ENCODE data around the gene ANXA2. TPM values are rescaled to one million over a fixed set of nuclear protein-coding genes. Genes with fewer than 3 reads are reported as not detected.

Gene ANXA2
- total and polyA plus RNA-seq, 12 donors, result 314 to 1,002 (median 478) TPM

GRCh38 chr15:60373745-60374144 lies 24.0 kb downstream of the ANXA2 start:
- WGBS, 4 donors, result 46 to 66% (median 60%) methylated on average over 2 of the region's 2 CpGs
- TF ChIP-seq POLR2A (IDR thresholded peaks at IDR 0.05) (no peak), CTCF (IDR thresholded peaks at IDR 0.05) (no peak)

GRCh38 chr15:60373327-60373726 lies 24.5 kb downstream of the ANXA2 start:
- H3K27ac ChIP-seq, result peak overlapping the region; percentile 45 to 85 (median 82)
- no peak overlapping the region for H3K4me3 ChIP-seq
- H3K9me3 ChIP-seq (replicated peaks in 1 of 3), result no peaks in the 10 kb centered on the region
- peaks cover 38 to 58% of the 10 kb centered on the region in 2 donors for H3K4me1 ChIP-seq (replicated peaks in 1 of 2)
- H3K36me3 ChIP-seq (replicated peaks in 1 of 2), result peaks cover 0 to 34% of the 10 kb centered on the region in 2 donors
- intact Hi-C loops (cut with DNase I), result no loop called here
- no peaks in the 10 kb centered on the region for H3K27me3 ChIP-seq
- 90 to 97% (median 93%) methylated on average over 3 of the region's 3 CpGs for WGBS, 4 donors
- DNase-seq, result no peak
- TF ChIP-seq POLR2A (IDR thresholded peaks at IDR 0.05), result no peak
- TF ChIP-seq CTCF (IDR thresholded peaks at IDR 0.05), result no peak

More at GRCh38 chr15:60373745-60374144, 24.0 kb downstream of the ANXA2 start:
- intact Hi-C loops (cut with DNase I), result no loop called here
- H3K9me3 ChIP-seq (replicated peaks in 1 of 3), result no peaks in the 10 kb centered on the region
- H3K4me1 ChIP-seq (replicated peaks in 1 of 2), result peaks cover 38 to 58% of the 10 kb centered on the region in 2 donors
- peak in 1 of 7 donors; percentile 34 for DNase-seq
- no peaks in the 10 kb centered on the region for H3K27me3 ChIP-seq
- peak overlapping the region; percentile 45 to 85 (median 82) for H3K27ac ChIP-seq
- H3K4me3 ChIP-seq, result no peak overlapping the region
- H3K36me3 ChIP-seq (replicated peaks in 1 of 2), result peaks cover 0 to 34% of the 10 kb centered on the region in 2 donors

- Histone ChIP-seq H3K4me1 (replicated peaks in 1 of 2) (peaks cover 38 to 58% of the 10 kb centered on the region in 2 donors), H3K36me3 (replicated peaks in 1 of 2) (peaks cover 0 to 34% of the 10 kb centered on the region in 2 donors), H3K9me3 (replicated peaks in 1 of 3) (no peaks in the 10 kb centered on the region), H3K4me3 (no peak overlapping the region), H3K27me3 (no peaks in the 10 kb centered on the region), H3K27ac (peak overlapping the region in 4 of 5 donors; percentile 45 to 85 (median 83))
- TF ChIP-seq POLR2A (IDR thresholded peaks at IDR 0.05), result no peak
- TF ChIP-seq CTCF (IDR thresholded peaks at IDR 0.05), result no peak
- intact Hi-C loops (cut with DNase I), result no loop called here
- 91 to 100% (median 92%) methylated on average over 1 of the region's 1 CpG for WGBS, 4 donors
- DNase-seq, result no peak
Measured at GRCh38 chr15:60372756-60373155, 25.0 kb downstream of the ANXA2 start.

GRCh38 chr15:60372227-60372626 lies 25.6 kb downstream of the ANXA2 start:
- Histone ChIP-seq H3K36me3 (replicated peaks in 1 of 2) (peaks cover 0 to 34% of the 10 kb centered on the region in 2 donors), H3K27ac (peak overlapping the region; percentile 75 to 88 (median 83)), H3K27me3 (no peaks in the 10 kb centered on the region), H3K9me3 (replicated peaks in 1 of 3) (no peaks in the 10 kb centered on the region), H3K4me1 (replicated peaks in 1 of 2) (peaks cover 38 to 58% of the 10 kb centered on the region in 2 donors), H3K4me3 (no peak overlapping the region)
- no peak for DNase-seq
- 66 to 70% (median 69%) methylated on average over 4 of the region's 4 CpGs for WGBS, 4 donors
- no peak for TF ChIP-seq POLR2A (IDR thresholded peaks at IDR 0.05)
- no peak for TF ChIP-seq CTCF (IDR thresholded peaks at IDR 0.05)
- intact Hi-C loops (cut with DNase I), result no loop called here
